B cell (primary cell): ENCODE measurements around the gene IPO8.

Source experiments
- EZH2 ChIP-seq: IDR thresholded peaks from 2 replicates; pipeline ENCODE4 v1.6.1; 2012; ENCODE audit warnings: borderline replicate concordance, low read depth, mild to moderate bottlenecking, moderate library complexity, low read length; ENCODE audit not compliant: insufficient read depth, poor library complexity, severe bottlenecking
- TF ChIP-seq, protein P1 (sequence below): fragments of 200-600 bp; IDR thresholded peaks from one replicate; pipeline ENCODE4 v1.8.0; 2022; ENCODE audit warnings: antibody characterized with exemption, mild to moderate bottlenecking

DNA sequence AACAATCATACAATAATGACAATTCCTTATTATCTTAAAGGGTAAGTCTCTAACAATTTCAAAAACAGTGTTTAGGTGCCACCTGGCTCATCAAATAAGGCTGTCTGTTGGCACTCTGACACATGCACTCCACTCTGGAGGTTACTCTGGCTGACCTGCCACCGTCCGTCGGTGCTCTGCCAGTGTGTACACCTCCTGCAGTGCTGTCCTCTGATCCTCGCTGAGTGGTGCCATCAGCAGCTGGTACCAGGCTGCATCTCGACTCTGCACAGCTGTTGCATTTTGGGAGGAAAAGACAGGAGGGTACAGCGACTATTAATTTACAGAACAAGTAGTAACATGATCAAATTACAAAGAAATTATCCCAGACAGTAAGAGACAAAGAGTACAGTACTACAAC, 63.9 kb downstream of the IPO8 start:
- no peak for TF ChIP-seq EZH2
- TF ChIP-seq, protein P1, sequence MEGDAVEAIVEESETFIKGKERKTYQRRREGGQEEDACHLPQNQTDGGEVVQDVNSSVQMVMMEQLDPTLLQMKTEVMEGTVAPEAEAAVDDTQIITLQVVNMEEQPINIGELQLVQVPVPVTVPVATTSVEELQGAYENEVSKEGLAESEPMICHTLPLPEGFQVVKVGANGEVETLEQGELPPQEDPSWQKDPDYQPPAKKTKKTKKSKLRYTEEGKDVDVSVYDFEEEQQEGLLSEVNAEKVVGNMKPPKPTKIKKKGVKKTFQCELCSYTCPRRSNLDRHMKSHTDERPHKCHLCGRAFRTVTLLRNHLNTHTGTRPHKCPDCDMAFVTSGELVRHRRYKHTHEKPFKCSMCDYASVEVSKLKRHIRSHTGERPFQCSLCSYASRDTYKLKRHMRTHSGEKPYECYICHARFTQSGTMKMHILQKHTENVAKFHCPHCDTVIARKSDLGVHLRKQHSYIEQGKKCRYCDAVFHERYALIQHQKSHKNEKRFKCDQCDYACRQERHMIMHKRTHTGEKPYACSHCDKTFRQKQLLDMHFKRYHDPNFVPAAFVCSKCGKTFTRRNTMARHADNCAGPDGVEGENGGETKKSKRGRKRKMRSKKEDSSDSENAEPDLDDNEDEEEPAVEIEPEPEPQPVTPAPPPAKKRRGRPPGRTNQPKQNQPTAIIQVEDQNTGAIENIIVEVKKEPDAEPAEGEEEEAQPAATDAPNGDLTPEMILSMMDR: no peak
